Panc1 (cell line): ENCODE data around the gene FBXL19. TPM values are rescaled to one million over a fixed set of nuclear protein-coding genes. Genes with fewer than 3 reads are reported as not detected.

ENCODE experiments used
- ATAC-seq: fragments of 200-7000 bp; cut with Tn5 transposase; 2 replicates; pipeline ENCODE4 v1.9.1; 2020; ENCODE audit warnings: mild to moderate bottlenecking, moderate library complexity
- BruUV-seq: library from RNA; stranded (reverse); fragments of 400-500 nt; replicated peaks from 2 replicates; lab custom pipeline; 2021; lab: Mats Ljungman, UMichigan
- CTCF ChIA-PET: fragments of 300-600 bp; sonication (Branson Sonifier 250); formaldehyde crosslinking; loops from one replicate; lab custom pipeline; 2022; ENCODE audit warnings: antibody characterized with exemption; lab: Charles Lee
- POLR2A ChIA-PET: fragments of 300-600 bp; sonication (Branson Sonifier 250); formaldehyde crosslinking; loops from one replicate; lab custom pipeline; 2022; ENCODE audit warnings: antibody characterized with exemption; lab: Charles Lee
- DNase-seq: peaks from one replicate; pipeline ENCODE4 v3.0.0-alpha.2; 2010; ENCODE audit warnings: low read depth, low spot score
- H3K27ac ChIP-seq: 2 replicates; pipeline ENCODE4 v1.5.1; 2011; ENCODE audit warnings: mild to moderate bottlenecking, low read length, inconsistent platforms
- H3K27me3 ChIP-seq: fragments of 200-500 bp; sonication (Bioruptor generic); 2 replicates; pipeline ENCODE4 v1.6.0; 2014; ENCODE audit warnings: low read length, inconsistent platforms; ENCODE audit not compliant: control insufficient read depth, insufficient read depth
- H3K36me3 ChIP-seq: fragments of 200-500 bp; sonication (Bioruptor generic); 2 replicates; pipeline ENCODE4 v1.5.1; 2014; ENCODE audit warnings: inconsistent platforms, mild to moderate bottlenecking, low read length, moderate library complexity; ENCODE audit not compliant: control insufficient read depth, insufficient read depth
- H3K4me1 ChIP-seq: 2 replicates; pipeline ENCODE4 v1.5.1; 2011; ENCODE audit warnings: inconsistent platforms, mild to moderate bottlenecking, low read length, moderate library complexity; ENCODE audit not compliant: control insufficient read depth, insufficient read depth
- H3K4me3 ChIP-seq, 2 experiments: 2 replicates each; pipeline ENCODE4 v1.5.1; 2011 to 2012; ENCODE audit warnings: low read depth in 2 of 2, low read length in 2 of 2, mild to moderate bottlenecking in 2 of 2, inconsistent platforms in 1 of 2, moderate library complexity in 1 of 2
- H3K9me3 ChIP-seq: fragments of 200-500 bp; sonication (Bioruptor generic); 2 replicates; pipeline ENCODE4 v1.5.1; 2014; ENCODE audit warnings: low read depth, mild to moderate bottlenecking, inconsistent platforms, low read length, moderate library complexity; ENCODE audit not compliant: control insufficient read depth, insufficient read depth
- POLR2AphosphoS5 ChIP-seq: IDR thresholded peaks from 2 replicates; pipeline ENCODE4 v1.6.1; 2012; ENCODE audit warnings: mild to moderate bottlenecking, low read depth, low read length, moderate library complexity
- SIN3A ChIP-seq: IDR thresholded peaks from 2 replicates; pipeline ENCODE4 v1.6.1; 2012; ENCODE audit warnings: low read depth, mild to moderate bottlenecking, low read length, moderate library complexity, borderline replicate concordance; ENCODE audit not compliant: insufficient read depth
- TCF7L2 ChIP-seq: IDR thresholded peaks from 2 replicates; pipeline ENCODE4 v1.6.1; 2011; ENCODE audit warnings: mild to moderate bottlenecking, low read depth, low read length, inconsistent platforms
- in situ Hi-C: cut with HindIII; loops from 2 replicates; pipeline ENCODE4 v1.10.0; 2016; ENCODE audit warnings: low sequenced_read_pairs, low pct_unique_long_range_greater_than_20kb
- intact Hi-C: fragments of 100-400 bp; cut with micrococcal nuclease; formaldehyde crosslinking; loops from one replicate; pipeline ENCODE4 v1.10.0; 2022; ENCODE audit not compliant: unreplicated experiment
- total RNA-seq: library from RNA; stranded (reverse); gene quantifications from one replicate; pipeline ENCODE4 v1.2.1, GENCODE V29; 2021; ENCODE audit not compliant: unreplicated experiment
- TF ChIP-seq, protein P1 (sequence below), 2 experiments: IDR thresholded peaks; 2 replicates each; pipeline ENCODE4 v1.6.1; 2011 to 2012; ENCODE audit warnings: low read depth in 2 of 2, control low read depth in 1 of 2, low read length in 1 of 2, mild to moderate bottlenecking in 1 of 2, moderate library complexity in 1 of 2; ENCODE audit not compliant: insufficient read depth in 1 of 2
- TF ChIP-seq, protein P2 (sequence below): fragments of 450-650 bp; IDR thresholded peaks from 2 replicates; pipeline ENCODE4 v1.5.1; 2017; ENCODE audit warnings: mild to moderate bottlenecking

FBXL19 gene
- total RNA-seq, 1 experiment from 2014 or later, result 52.3 TPM

DNA sequence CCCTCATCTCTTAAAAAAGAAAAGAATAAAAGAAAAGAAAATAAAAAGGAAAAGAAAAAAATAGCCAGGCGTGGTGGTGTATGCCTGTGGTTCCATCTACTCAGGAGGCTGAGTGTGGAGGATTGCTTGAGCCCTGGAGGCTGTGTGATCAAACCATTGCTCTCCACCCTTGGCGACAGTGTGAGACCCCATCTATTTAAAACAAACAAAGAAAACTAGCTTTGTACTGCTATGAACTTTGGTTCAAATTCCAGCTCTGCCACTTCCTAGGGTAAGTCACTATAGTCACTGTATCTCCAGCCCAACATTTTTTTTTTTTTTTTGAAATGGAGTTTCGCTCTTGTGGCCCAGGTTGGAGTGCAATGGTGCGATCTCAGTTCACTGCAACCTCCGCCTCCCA, 22.8 kb upstream of the FBXL19 start:
- BruUV-seq, result no TSS peak
- H3K4me3 ChIP-seq, result no peak overlapping the region
- no peaks in the 10 kb centered on the region for H3K36me3 ChIP-seq
- H3K9me3 ChIP-seq, result no peaks in the 10 kb centered on the region
- H3K4me1 ChIP-seq, result peaks cover 5% of the 10 kb centered on the region
- DNase-seq (no peak), ATAC-seq (no peak)
- no peak overlapping the region for H3K27ac ChIP-seq
- ChIA-PET POLR2A (no interaction called here), CTCF (interaction anchor here (2.2 kb wide), 1 partner anchor 56 kb away, joined by 19 read pairs; no protein-coding TSS in a partner anchor)
- no peak for TF ChIP-seq SIN3A
- TF ChIP-seq, protein P1, sequence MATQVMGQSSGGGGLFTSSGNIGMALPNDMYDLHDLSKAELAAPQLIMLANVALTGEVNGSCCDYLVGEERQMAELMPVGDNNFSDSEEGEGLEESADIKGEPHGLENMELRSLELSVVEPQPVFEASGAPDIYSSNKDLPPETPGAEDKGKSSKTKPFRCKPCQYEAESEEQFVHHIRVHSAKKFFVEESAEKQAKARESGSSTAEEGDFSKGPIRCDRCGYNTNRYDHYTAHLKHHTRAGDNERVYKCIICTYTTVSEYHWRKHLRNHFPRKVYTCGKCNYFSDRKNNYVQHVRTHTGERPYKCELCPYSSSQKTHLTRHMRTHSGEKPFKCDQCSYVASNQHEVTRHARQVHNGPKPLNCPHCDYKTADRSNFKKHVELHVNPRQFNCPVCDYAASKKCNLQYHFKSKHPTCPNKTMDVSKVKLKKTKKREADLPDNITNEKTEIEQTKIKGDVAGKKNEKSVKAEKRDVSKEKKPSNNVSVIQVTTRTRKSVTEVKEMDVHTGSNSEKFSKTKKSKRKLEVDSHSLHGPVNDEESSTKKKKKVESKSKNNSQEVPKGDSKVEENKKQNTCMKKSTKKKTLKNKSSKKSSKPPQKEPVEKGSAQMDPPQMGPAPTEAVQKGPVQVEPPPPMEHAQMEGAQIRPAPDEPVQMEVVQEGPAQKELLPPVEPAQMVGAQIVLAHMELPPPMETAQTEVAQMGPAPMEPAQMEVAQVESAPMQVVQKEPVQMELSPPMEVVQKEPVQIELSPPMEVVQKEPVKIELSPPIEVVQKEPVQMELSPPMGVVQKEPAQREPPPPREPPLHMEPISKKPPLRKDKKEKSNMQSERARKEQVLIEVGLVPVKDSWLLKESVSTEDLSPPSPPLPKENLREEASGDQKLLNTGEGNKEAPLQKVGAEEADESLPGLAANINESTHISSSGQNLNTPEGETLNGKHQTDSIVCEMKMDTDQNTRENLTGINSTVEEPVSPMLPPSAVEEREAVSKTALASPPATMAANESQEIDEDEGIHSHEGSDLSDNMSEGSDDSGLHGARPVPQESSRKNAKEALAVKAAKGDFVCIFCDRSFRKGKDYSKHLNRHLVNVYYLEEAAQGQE (IDR thresholded peaks at IDR 0.05; ENCODE audit: insufficient read depth in 1 of 2, low read depth in 2 of 2, low read length in 1 of 2), result no peak
- no peak for TF ChIP-seq POLR2AphosphoS5
- TF ChIP-seq, protein P2, sequence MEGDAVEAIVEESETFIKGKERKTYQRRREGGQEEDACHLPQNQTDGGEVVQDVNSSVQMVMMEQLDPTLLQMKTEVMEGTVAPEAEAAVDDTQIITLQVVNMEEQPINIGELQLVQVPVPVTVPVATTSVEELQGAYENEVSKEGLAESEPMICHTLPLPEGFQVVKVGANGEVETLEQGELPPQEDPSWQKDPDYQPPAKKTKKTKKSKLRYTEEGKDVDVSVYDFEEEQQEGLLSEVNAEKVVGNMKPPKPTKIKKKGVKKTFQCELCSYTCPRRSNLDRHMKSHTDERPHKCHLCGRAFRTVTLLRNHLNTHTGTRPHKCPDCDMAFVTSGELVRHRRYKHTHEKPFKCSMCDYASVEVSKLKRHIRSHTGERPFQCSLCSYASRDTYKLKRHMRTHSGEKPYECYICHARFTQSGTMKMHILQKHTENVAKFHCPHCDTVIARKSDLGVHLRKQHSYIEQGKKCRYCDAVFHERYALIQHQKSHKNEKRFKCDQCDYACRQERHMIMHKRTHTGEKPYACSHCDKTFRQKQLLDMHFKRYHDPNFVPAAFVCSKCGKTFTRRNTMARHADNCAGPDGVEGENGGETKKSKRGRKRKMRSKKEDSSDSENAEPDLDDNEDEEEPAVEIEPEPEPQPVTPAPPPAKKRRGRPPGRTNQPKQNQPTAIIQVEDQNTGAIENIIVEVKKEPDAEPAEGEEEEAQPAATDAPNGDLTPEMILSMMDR, result no peak
- TF ChIP-seq TCF7L2, result no peak
- intact Hi-C loops, result loop anchor here (10.0 kb wide), 1 partner anchor 56 kb away; no protein-coding TSS in a partner anchor
- H3K27me3 ChIP-seq, result no peaks in the 10 kb centered on the region
- in situ Hi-C loops, result no loop called here

DNA sequence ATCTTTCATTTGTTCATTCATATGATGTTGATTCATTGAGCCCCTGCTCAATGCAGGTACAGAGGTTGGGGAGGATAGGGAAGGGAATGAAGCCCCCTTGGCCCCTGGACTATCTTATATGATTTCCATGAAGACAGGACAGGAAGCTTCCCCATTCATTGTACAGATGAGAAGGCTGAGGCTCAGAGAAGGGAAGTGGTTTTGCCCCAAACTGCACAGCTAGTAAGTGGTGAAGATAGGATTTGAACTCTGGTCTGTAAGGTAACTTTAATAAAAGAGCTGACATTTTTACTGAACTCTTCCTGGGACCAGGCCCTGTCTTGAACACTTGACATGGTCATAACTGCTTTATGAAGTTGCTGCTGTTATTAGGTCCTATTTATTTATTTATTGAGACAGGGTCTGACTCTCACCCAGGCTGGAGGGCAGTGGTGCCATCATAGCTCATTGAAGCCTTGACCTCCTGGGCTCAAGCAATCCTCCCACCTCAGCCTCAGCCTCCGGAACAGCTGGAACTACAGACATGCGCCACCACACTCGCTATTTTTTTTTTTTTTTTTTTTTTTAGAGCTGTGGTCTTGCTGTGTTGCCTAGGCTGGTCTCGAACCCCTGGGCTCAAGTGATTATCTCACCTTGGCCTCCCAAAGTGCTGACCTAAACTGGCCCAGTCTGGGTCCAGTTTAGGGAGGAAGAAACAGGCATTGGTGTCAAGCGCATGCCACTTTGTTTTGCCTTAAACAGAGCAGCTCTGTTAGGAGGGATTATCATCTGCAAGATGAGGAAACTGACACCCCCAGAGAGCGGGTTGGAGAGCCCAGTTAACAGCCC, 22.0 kb upstream of the FBXL19 start:
- no peaks in the 10 kb centered on the region for H3K27me3 ChIP-seq
- in situ Hi-C loops (no loop called here), intact Hi-C loops (loop anchor here (10.0 kb wide), 1 partner anchor 57 kb away; no protein-coding TSS in a partner anchor)
- DNase-seq, result no peak
- peaks cover 3% of the 10 kb centered on the region; the same call in 1 of the 2 replicates for H3K4me1 ChIP-seq
- no peak for TF ChIP-seq POLR2AphosphoS5
- no peak for TF ChIP-seq SIN3A
- TF ChIP-seq, protein P2, result no peak
- TF ChIP-seq, protein P1 (IDR thresholded peaks at IDR 0.05; ENCODE audit: insufficient read depth in 1 of 2, low read depth in 2 of 2, low read length in 1 of 2), result no peak
- TF ChIP-seq TCF7L2, result no peak
- H3K27ac ChIP-seq, result peak overlapping the region; percentile 36; the same call in 1 of the 2 replicates
- no peaks in the 10 kb centered on the region for H3K9me3 ChIP-seq
- ChIA-PET POLR2A (interaction anchor here (0.5 to 1.1 kb wide), 5 partner anchors 11 to 506 kb away, joined by 3 to 5 read pairs (median 3); partner anchors contain the start of gene ZNF48), CTCF (interaction anchor here (0.7 to 2.2 kb wide), 5 partner anchors 14 to 369 kb away, joined by 3 to 19 read pairs (median 7); no protein-coding TSS in a partner anchor)
- BruUV-seq, result no TSS peak
- peak overlapping the region; percentile 37 to 46 for H3K4me3 ChIP-seq
- ATAC-seq, result no peak
- no peaks in the 10 kb centered on the region for H3K36me3 ChIP-seq
